ENCODE measurements around the gene CD9.

Gene CD9

GRCh38 chr12:6241495-6241894 is 41.3 kb downstream of the CD9 start:
- no peak for DNase-seq (ENCODE audit: low read depth)

- no peak for DNase-seq (ENCODE audit: low read depth)
Observed at GRCh38 chr12:6249580-6249979, 49.4 kb downstream of the CD9 start.

DNA sequence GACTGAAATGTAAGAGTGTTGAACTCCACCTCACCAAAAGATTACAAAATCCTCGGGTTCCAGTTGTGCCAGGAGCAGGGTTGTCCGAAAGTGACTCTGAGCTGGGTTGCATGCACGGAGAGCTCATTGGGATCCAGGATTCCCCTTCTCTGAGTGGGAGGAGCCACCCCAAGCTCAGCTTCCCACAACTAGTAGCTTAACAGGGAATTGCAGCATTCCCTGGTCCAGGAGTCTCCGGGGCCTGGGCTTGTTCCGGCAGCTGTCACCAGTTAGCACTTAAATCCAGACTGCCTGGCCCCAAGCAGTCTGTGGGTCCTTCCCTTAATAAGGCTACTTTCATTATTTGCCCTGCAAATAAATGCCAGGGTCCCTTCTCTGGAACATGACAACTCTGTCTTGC is 50.1 kb downstream of the CD9 start:
- DNase-seq (ENCODE audit: low read depth), result peak; percentile 49

GRCh38 chr12:6253278-6253677 is 53.1 kb downstream of the CD9 start:
- no peak for DNase-seq (ENCODE audit: low read depth)

DNA sequence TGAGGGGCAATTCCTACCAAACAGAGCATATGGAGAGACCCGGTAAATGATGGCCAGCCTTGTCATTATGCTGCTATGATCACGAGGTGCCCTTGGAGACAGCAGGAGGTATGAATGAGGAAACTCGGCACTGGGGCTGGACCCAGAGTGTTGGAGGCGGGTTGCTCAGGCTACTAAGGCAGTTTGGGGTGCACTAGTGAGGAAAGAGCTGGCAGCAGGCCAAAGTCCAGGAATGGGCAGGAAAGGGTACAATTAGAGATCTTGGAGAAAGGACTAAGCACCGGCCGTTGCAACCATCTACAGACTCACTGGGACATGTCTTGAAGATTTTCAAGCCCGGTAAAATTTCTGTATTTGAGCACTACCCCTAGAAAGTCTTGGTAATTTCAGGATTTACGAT is 54.3 kb downstream of the CD9 start:
- no peak for DNase-seq (ENCODE audit: low read depth)

- no peak for DNase-seq (ENCODE audit: low read depth)
Observed at GRCh38 chr12:6257007-6257406, 56.8 kb downstream of the CD9 start.

GRCh38 chr12:6262211-6262610 is 62.0 kb downstream of the CD9 start:
- no peak for DNase-seq (ENCODE audit: low read depth)

DNA sequence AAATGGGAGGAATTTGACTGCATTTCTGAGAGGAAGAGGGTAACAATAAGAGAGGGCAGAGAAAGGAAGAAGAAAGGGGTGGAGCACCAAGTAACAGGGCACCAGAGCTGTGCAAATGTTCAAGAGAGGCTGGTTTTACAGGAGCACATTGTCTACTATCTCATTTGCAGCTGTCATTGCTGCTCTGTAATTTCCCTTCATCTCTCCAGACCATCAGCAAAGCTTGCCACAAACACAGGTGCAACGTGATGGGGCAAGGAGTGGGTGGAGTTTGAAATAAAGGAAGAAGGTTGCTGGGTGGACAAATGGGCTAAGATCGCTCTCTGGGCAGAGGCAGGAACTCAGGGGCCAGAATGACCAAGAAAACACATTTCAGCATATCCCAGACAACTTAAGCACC is 62.4 kb downstream of the CD9 start:
- DNase-seq (ENCODE audit: low read depth), result no peak

GRCh38 chr12:6263931-6264330 is 63.7 kb downstream of the CD9 start:
- no peak for DNase-seq (ENCODE audit: low read depth)

GRCh38 chr12:6264402-6265037 is 64.3 kb downstream of the CD9 start:
- no peak for DNase-seq (ENCODE audit: low read depth)

GRCh38 chr12:6265038-6265405 is 64.8 kb downstream of the CD9 start:
- no peak for DNase-seq (ENCODE audit: low read depth)

DNA sequence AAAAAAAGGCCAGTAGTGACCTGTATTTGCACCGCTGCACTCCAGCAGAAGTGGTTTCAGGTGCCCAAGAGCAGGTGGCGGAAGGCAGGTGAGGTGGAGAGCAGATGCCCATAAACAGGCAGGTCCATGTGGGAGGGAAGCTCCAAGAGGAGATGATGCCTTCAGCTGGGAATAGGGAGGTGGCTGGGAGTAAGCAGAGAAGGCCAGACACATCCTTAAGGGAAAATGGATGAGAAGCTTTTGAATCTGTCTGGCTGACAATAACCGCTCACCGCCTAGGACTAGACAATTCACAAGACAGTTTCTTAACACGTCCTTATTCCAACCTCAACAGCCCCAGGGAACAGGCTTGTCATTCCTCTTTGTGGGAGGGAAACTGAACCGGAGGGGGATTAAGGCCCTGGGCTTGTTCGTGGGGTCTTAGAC is 66.4 kb downstream of the CD9 start:
- peak; percentile 23 for DNase-seq (ENCODE audit: low read depth)

- DNase-seq (ENCODE audit: low read depth), result peak; percentile 54
Observed at GRCh38 chr12:6266971-6267721, 66.9 kb downstream of the CD9 start.

DNA sequence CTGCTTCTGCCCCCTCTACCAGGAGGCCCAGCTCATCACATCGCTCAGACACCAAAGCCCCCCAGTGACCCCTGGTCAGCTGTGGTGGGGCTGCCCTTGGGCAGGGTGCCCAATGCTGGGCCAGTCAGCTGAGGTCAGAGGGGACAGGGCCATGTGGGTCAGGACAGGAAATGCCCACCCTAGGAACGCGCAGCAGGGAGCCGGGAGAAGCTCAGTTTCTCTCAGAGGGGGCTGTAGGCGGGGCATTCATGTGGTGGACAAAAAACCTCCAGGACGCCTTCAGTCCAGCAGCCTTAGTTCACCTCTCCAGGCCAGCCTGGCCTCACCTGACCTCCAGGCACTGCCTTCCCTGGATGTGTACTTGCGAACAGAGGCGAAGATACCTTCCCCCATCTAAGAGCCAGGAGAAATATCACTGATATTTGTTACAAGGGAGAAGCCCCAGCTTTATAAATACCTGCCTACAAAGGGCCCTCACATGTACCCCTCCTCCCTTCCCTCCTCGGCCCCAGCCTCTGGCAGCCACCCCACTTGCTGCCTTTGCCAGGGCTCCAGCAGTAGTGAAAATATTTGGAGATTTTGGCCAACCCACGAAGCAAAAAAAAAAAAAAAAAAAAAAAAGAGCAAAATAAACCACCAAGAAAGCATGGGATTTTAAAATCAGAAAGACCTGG is 68.4 kb downstream of the CD9 start:
- DNase-seq (ENCODE audit: low read depth), result no peak

GRCh38 chr12:6269986-6270385 is 69.8 kb downstream of the CD9 start:
- no peak for DNase-seq (ENCODE audit: low read depth)

DNA sequence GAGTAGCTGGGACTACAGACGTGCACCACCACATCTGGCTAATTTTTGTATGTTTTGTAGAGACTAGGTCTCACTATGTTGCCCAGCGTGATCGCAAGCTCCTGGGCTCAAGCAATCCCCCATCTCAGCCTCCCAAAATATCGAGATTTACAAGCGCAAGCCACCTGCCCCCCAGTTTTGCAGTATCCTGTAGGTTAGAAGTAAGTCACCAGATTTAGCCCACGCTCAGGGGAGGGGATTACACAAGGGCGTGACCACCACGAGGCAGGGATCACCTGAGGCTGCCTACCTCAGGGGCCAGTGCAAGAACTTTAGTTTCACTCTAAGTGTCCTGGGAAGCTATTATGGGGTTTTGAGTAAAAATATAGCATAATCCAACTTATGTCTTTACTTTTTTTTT is 71.1 kb downstream of the CD9 start:
- DNase-seq (ENCODE audit: low read depth), result no peak

- DNase-seq (ENCODE audit: low read depth), result no peak
Observed at GRCh38 chr12:6272300-6273204, 72.4 kb downstream of the CD9 start.

DNA sequence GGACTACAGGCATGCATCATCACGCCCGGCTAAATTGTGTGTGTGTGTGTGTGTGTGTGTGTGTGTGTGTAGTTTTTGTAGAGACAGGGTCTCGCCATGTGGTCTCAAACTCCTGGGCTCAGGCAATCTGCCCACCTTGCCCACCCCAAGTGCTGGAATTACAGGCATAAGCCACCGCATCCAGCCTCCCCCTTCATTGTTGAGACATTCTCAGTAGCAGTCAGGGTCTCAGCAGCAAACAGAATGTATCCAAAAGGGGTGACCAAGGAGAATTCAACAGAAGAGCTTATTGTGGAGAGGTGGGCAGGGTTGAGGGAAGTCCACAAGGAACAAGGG is 73.0 kb downstream of the CD9 start:
- no peak for DNase-seq (ENCODE audit: low read depth)

DNA sequence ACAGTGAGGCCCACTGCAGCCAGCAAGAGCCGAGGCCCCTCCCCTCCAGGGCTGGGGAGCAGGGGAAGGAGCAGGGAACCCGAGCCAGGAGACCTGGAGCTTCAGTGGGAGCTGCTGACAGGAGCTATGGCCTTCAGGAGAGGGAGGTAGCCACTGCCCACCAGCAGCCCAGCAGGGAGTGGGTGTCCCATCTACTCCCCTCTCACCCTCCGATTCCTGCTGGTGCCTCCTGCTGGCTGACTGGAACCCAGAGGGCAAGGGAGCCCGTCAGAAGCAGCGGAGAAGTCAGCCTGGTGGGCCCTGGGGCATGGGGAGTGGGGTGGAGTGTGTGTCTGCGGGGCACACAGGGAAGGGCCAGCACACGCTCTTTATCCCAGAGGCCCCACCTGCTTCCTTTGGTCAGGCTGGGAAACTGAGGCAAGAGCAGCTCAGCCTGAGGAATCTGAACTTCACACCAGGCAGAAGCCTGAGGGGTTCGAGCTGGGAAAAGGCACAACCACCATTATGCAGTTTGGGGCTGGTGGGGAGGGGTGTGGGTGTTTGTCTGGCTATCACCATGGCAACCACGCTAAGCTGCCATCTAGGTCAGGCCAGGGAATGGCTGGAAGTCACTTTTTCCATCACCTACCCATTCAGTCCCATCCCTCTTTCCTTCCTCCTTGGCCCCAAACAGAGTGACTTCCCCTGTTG is 73.5 kb downstream of the CD9 start:
- DNase-seq (ENCODE audit: low read depth), result no peak

- DNase-seq (ENCODE audit: low read depth), result no peak
Observed at GRCh38 chr12:6274231-6275221, 74.3 kb downstream of the CD9 start.

All from EH (cell line).